GM12878 (cell line): Measurements from ENCODE around the gene LYPD5. TPM values are rescaled to one million over a fixed set of nuclear protein-coding genes. Genes with fewer than 3 reads are reported as not detected.
A peak's percentile ranks its signal among the peaks of the same experiment; 100 is the strongest.

Source experiments
- ATAC-seq: fragments of 200-7000 bp; cut with Tn5 transposase; 3 replicates; pipeline ENCODE4 v1.9.1; 2020; ENCODE audit warnings: mild to moderate bottlenecking, moderate library complexity
- BruUV-seq: library from RNA; stranded (reverse); fragments of 400-500 nt; replicated peaks from 2 replicates; lab custom pipeline; 2021; lab: Mats Ljungman, UMichigan
- CTCF ChIA-PET: fragments of 300-600 bp; sonication (Branson Sonifier 250); formaldehyde crosslinking; extraction: SDS; loops from one replicate; lab custom pipeline; 2021; ENCODE audit warnings: inconsistent platforms; lab: Yijun Ruan, JAX
- POLR2A ChIA-PET: fragments of 350-600 bp; formaldehyde crosslinking; extraction: SDS; loops from one replicate; lab custom pipeline; 2021; ENCODE audit warnings: inconsistent platforms; lab: Charles Lee
- RAD21 ChIA-PET: fragments of 300-600 bp; sonication (Branson Sonifier 250); formaldehyde crosslinking; loops from one replicate; lab custom pipeline; 2023; ENCODE audit warnings: antibody characterized with exemption; ENCODE audit not compliant: unreplicated experiment; lab: Charles Lee
- SMC1A ChIA-PET: fragments of 300-600 bp; sonication (Branson Sonifier 250); formaldehyde crosslinking; loops from one replicate; lab custom pipeline; 2023; ENCODE audit not compliant: unreplicated experiment, uncharacterized antibody; lab: Charles Lee
- DNase-seq: peaks from one replicate; pipeline ENCODE4 v3.0.0-alpha.2; 2011; ENCODE audit warnings: low read depth, low spot score
- FAIRE-seq: peaks from 3 replicates; lab custom pipeline; 2011; peaks lifted over from hg19 to GRCh38; lab: Jason Lieb, UNC
- H2AFZ ChIP-seq: 2 replicates; pipeline ENCODE4 v1.6.0; 2011; ENCODE audit warnings: low read depth, low read length, control low read depth; ENCODE audit not compliant: control insufficient read depth
- H3K27ac ChIP-seq: 2 replicates; pipeline ENCODE4 v1.5.1; 2011; ENCODE audit warnings: control low read depth; ENCODE audit not compliant: control insufficient read depth, insufficient read depth
- H3K27me3 ChIP-seq, 2 experiments: replicated peaks in 1 of 2; 2 replicates each; pipeline versions ENCODE4 v1.6.0 to v1.6.1; 2011; ENCODE audit warnings: low read length in 1 of 2; ENCODE audit not compliant: control insufficient read depth in 2 of 2, insufficient read depth in 2 of 2
- H3K36me3 ChIP-seq, 2 experiments: 2 replicates each; pipeline ENCODE4 v1.5.1; 2011; ENCODE audit warnings: low read length in 1 of 2; ENCODE audit not compliant: control insufficient read depth in 2 of 2, insufficient read depth in 2 of 2
- H3K4me1 ChIP-seq: 2 replicates; pipeline ENCODE4 v1.6.1; 2011; ENCODE audit warnings: mild to moderate bottlenecking, low read length, moderate library complexity, mixed read lengths; ENCODE audit not compliant: control insufficient read depth, insufficient read depth
- H3K4me2 ChIP-seq: 2 replicates; pipeline ENCODE4 v1.6.0; 2011; ENCODE audit warnings: control low read depth; ENCODE audit not compliant: control insufficient read depth, insufficient read depth
- H3K4me3 ChIP-seq: fragments of 200-600 bp; sonication (generic); 2 replicates; pipeline ENCODE4 v1.5.1; 2016
- H3K79me2 ChIP-seq: 2 replicates; pipeline ENCODE4 v1.6.0; 2011; ENCODE audit warnings: low read length; ENCODE audit not compliant: control insufficient read depth, insufficient read depth
- H3K9ac ChIP-seq: 2 replicates; pipeline ENCODE4 v1.8.0; 2011; ENCODE audit warnings: low read length, control low read depth, mixed read lengths; ENCODE audit not compliant: control insufficient read depth, insufficient read depth
- H3K9me3 ChIP-seq: replicated peaks from 3 replicates; pipeline ENCODE4 v1.5.1; 2011; ENCODE audit warnings: mild to moderate bottlenecking, low read length; ENCODE audit not compliant: control insufficient read depth, insufficient read depth
- H4K20me1 ChIP-seq: 2 replicates; pipeline ENCODE4 v1.6.0; 2011; ENCODE audit not compliant: control insufficient read depth, insufficient read depth
- JUNB ChIP-seq: IDR thresholded peaks from 2 replicates; pipeline ENCODE4 v1.6.1; 2016; ENCODE audit warnings: antibody characterized with exemption, mild to moderate bottlenecking
- POLR2A ChIP-seq: IDR thresholded peaks from 2 replicates; pipeline ENCODE4 v1.6.1; 2011; ENCODE audit warnings: low read depth, mild to moderate bottlenecking, low read length
- SRF ChIP-seq, 2 experiments: IDR thresholded peaks; 2 replicates each; pipeline ENCODE4 v1.6.1; 2011; ENCODE audit warnings: low read depth in 2 of 2, low read length in 2 of 2, mild to moderate bottlenecking in 1 of 2, moderate library complexity in 1 of 2
- TCF12 ChIP-seq: IDR thresholded peaks from 2 replicates; pipeline ENCODE4 v1.6.1; 2011; ENCODE audit warnings: low read depth, mild to moderate bottlenecking, low read length
- ZNF24 ChIP-seq: fragments of 450-650 bp; IDR thresholded peaks from 2 replicates; pipeline ENCODE4 v1.6.1; 2017; ENCODE audit warnings: antibody characterized with exemption, mild to moderate bottlenecking
- ZZZ3 ChIP-seq: IDR thresholded peaks from 2 replicates; pipeline ENCODE4 v1.6.1; 2011; ENCODE audit warnings: low read depth; ENCODE audit not compliant: control insufficient read depth, insufficient read length
- WGBS: methylation state at CpG from one replicate; pipeline ENCODE4 v1.1.6; 2016; ENCODE audit warnings: low lambda C conversion rate; ENCODE audit not compliant: insufficient replicate concordance, insufficient coverage; ENCODE audit errors: missing lambda C conversion rate; 5-methylcytosine and 5-hydroxymethylcytosine counted together
- in situ Hi-C: fragments of 300-500 bp; cut with MboI; formaldehyde crosslinking; loops from 9 replicates; pipeline ENCODE4 v1.14.3; 2018; ENCODE audit warnings: mixed read lengths
- intact Hi-C: fragments of 100-400 bp; cut with micrococcal nuclease; formaldehyde crosslinking; loops from one replicate; pipeline ENCODE4 v1.14.2; 2022; ENCODE audit not compliant: unreplicated experiment
- polyA plus RNA-seq, 11 experiments: library from polyadenylated mRNA; depleted of rRNA in 4 of 11; unstranded in 6 of 11; stranded (reverse) in 5 of 11; fragments of >200 nt; fragmentation: Nextera tagmentation in 4 of 11; fragmentation: Illumina TruSeq in 1 of 11; extraction: Ambion mirVana in 4 of 11; extraction: Trizol in 1 of 11; gene quantifications; 1 replicate in 1 of 11; 2 replicates in 10 of 11; pipeline versions ENCODE4 v1.2.1 to v1.2.3, GENCODE V29; 2011 to 2016; ENCODE audit warnings: inconsistent platforms in 2 of 11, missing spikeins in 2 of 11, low read depth in 1 of 11
- total RNA-seq, 4 experiments: library from RNA; depleted of rRNA in 3 of 4; stranded (reverse); fragments of >200 nt in 3 of 4; fragmentation: Illumina TruSeq in 1 of 4; extraction: Trizol in 1 of 4; gene quantifications; 2 replicates each; pipeline versions ENCODE4 v1.2.1 to v1.2.3, GENCODE V29; 2013 to 2021

The LYPD5 gene
- total and polyA plus RNA-seq, 10 of the 15 experiments (the other 5 are each of a cell fraction or from before 2014, with no cell fraction given), result 0.04 to 2.2 (median 0.69) TPM; not detected in 1

DNA sequence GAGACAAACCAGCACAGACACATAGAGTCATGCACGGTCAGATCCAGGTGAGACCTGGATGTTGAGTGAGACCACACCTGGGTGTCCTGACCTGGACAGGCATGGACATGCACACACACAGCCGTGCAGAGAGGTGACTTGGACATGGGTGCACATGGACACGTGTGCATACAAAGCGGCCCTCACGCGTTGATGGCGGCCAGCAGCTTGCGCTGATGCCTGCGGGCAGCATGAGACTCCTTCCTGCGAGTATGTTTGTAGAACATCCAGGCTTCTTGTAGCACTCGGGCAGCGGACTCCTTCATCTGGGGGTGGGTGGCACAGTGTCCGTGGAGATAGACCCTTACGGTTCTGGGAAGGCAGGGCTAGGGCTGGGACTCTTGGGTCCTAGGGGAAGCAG is 33.0 kb downstream of the LYPD5 start:
- no peak for DNase-seq
- H3K79me2 ChIP-seq, result no peaks in the 10 kb centered on the region
- no TSS peak for BruUV-seq
- POLR2A ChIA-PET, result interaction anchor here (14.8 to 18.9 kb wide), 2 partner anchors 9 to 19 kb away, joined by 307 to 389 read pairs; partner anchors contain the start of genes KCNN4 and SMG9
- no peak overlapping the region for H3K9ac ChIP-seq
- RAD21 ChIA-PET, result interaction anchor here (1.5 to 7.6 kb wide), 2 partner anchors 9 to 22 kb away, joined by 3 to 148 read pairs; partner anchors contain the start of gene KCNN4
- SMC1A ChIA-PET, result interaction anchor here (0.6 to 20.1 kb wide), 4 partner anchors 9 to 922 kb away, joined by 4 to 325 read pairs (median 137); partner anchors contain the start of genes KCNN4 and SMG9
- no peak for ATAC-seq
- no peak overlapping the region for H3K4me2 ChIP-seq
- H3K4me3 ChIP-seq, result no peak overlapping the region
- no peak overlapping the region for H3K27ac ChIP-seq
- TF ChIP-seq SRF (IDR thresholded peaks at IDR 0.05; ENCODE audit: low read depth in 2 of 2, low read length in 2 of 2) (no peak), POLR2A (peak; percentile 30; the same call in 1 of the 2 replicates)
- TF ChIP-seq, all 136 proteins: peak for 1
- Histone ChIP-seq H2AFZ (no peak overlapping the region), H4K20me1 (no peaks in the 10 kb centered on the region), H3K9me3 (no peaks in the 10 kb centered on the region), H3K4me1 (peaks cover 39% of the 10 kb centered on the region), H3K27me3 (no peaks in the 10 kb centered on the region), H3K36me3 (peaks cover 51 to 61% of the 10 kb centered on the region in 2 experiments)
- in situ Hi-C loops, result loop anchor here (25.0 kb wide), 2 partner anchors 1693 to 1832 kb away; partner anchors contain the start of genes ERFL and FOSB
- CTCF ChIA-PET, result interaction anchor here (1.1 to 20.8 kb wide), 4 partner anchors 9 to 23 kb away, joined by 4 to 324 read pairs (median 148); partner anchors contain the start of genes KCNN4 and SMG9
- 91% methylated on average over 14 of the region's 14 CpGs for WGBS
- FAIRE-seq, result no peak
- intact Hi-C loops, result no loop called here

DNA sequence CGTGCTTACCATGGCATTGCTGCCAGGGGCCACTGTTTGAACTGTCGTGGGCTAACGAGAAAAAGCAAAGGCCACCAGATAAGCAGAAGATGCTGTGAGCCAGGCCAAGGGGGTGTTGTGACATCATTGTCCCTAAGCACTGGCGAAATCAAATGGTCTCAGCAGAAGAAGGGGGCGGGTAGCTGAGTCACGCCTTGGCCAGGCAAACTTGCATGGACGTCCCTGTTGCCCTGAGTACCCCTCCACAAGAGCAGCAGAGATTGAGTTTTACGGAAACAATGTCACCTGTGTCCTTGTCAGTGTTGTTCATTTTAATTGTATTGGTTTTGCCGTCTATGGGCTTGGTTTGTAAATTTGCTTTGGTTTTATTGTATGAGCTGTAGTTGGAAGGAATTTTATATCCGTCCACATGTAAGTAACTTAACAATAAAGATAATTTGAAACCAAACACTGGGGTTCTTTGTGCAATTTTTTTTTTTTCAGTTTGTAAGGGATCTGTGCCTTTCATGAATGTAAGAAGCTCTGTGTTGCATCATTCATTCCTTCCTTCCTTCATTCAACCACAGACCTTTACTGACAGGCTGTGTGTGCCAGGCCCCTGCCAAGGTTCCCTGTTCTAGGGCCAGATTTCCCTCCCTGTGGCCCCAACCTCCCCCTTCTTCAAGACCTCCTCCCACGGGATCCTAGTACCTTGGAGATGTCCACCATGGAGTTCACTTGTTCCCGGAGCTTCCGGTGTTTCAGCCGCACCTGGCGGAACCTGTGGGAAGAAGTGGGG is 33.8 kb downstream of the LYPD5 start:
- intact Hi-C loops (no loop called here), in situ Hi-C loops (loop anchor here (25.0 kb wide), 2 partner anchors 1694 to 1831 kb away; partner anchors contain the start of genes ERFL and FOSB)
- POLR2A ChIA-PET, result interaction anchor here (2.9 to 18.9 kb wide), 3 partner anchors 10 to 100 kb away, joined by 12 to 389 read pairs (median 307); partner anchors contain the start of genes KCNN4 and SMG9
- Histone ChIP-seq H3K4me2 (no peak overlapping the region), H3K36me3 (peaks cover 45 to 56% of the 10 kb centered on the region in 2 experiments), H4K20me1 (no peaks in the 10 kb centered on the region), H3K4me1 (peaks cover 47% of the 10 kb centered on the region), H3K9me3 (no peaks in the 10 kb centered on the region), H2AFZ (no peak overlapping the region), H3K9ac (no peak overlapping the region), H3K27me3 (no peaks in the 10 kb centered on the region), H3K79me2 (no peaks in the 10 kb centered on the region), H3K4me3 (no peak overlapping the region), H3K27ac (no peak overlapping the region)
- WGBS, result 83% methylated on average over 15 of the region's 15 CpGs
- BruUV-seq, result no TSS peak
- ATAC-seq (no peak), FAIRE-seq (no peak), DNase-seq (no peak)
- TF ChIP-seq ZNF24 (0 out of 2 replicates have a peak, but pooled peaks have one; percentile 30), TCF12 (no peak), ZZZ3 (no peak), JUNB (no peak)
- CTCF ChIA-PET, result interaction anchor here (1.1 to 20.8 kb wide), 4 partner anchors 10 to 22 kb away, joined by 4 to 324 read pairs (median 148); partner anchors contain the start of genes KCNN4 and SMG9
- RAD21 ChIA-PET, result interaction anchor here (1.5 to 7.7 kb wide), 3 partner anchors 10 to 21 kb away, joined by 3 to 167 read pairs (median 148); partner anchors contain the start of genes KCNN4 and SMG9
- SMC1A ChIA-PET, result interaction anchor here (0.6 to 20.1 kb wide), 8 partner anchors 10 to 1877 kb away, joined by 3 to 325 read pairs (median 4); partner anchors contain the start of genes KCNN4 and SMG9
